IPS-18c (cell line): ENCODE measurements around the gene USP40.

Experiments used
- H3K4me3 ChIP-seq: 2 replicates; pipeline ENCODE4 v1.7.0; 2013; ENCODE audit warnings: low read depth, mild to moderate bottlenecking, low read length, moderate library complexity; ENCODE audit not compliant: insufficient read depth
- H3K9me3 ChIP-seq: one replicate; pipeline ENCODE4 v1.6.1; 2013; ENCODE audit warnings: mild to moderate bottlenecking, low read length, moderate library complexity; ENCODE audit not compliant: control insufficient read depth, insufficient read depth

USP40 gene

DNA sequence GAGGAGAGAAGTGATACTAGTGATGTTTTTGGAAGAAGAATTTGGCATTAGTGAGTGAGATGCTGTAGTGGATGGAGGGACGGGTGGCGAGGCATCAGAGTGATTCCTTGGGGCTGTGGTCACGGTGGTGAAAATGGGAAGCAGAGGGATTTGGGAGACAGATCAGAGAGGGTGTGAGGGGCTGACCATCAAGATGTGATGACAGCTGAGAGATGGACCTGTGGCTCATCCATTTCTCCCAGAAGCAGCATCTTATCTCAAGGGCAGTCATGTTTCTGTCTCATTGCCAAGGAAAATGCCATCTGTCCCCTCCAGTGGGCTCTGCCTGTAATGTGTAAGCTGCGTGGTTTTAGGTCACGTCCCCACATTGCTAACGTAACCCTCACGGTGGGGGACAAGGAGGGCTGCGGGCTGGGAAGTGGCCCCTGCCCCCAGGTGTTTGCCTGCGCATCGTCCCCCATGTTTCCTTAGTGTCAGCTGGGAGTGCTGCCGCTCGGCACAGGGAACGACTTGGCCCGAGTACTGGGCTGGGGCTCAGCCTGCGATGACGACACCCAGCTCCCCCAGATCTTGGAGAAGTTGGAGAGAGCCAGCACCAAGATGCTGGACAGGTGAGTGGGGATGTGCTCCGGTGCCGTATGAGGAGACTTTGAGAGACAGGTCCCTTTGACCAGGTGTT is 121.3 kb downstream of the USP40 start:
- Histone ChIP-seq H3K4me3 (no peak overlapping the region), H3K9me3 (no peaks in the 10 kb centered on the region)

DNA sequence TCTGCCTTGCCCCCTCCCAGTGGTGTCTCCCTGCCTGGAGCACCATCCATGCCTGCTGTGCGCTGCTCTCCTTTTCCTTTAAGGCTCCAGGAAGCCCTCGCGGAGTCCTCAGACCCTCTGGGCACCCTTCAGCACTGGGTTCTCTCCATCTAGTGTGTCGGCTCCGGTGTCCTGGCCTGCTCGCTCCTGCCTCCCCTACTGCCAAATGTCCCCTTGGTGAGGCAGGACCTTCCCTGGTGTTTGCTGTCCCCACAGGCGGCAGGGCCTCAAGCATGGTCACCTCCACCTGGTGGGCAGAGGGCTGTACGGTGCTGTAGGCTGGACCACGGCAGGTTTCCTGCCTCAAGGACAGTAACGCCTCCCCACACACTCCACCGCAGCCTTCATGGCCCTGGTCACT is 122.1 kb downstream of the USP40 start:
- no peaks in the 10 kb centered on the region for H3K9me3 ChIP-seq
- no peak overlapping the region for H3K4me3 ChIP-seq

DNA sequence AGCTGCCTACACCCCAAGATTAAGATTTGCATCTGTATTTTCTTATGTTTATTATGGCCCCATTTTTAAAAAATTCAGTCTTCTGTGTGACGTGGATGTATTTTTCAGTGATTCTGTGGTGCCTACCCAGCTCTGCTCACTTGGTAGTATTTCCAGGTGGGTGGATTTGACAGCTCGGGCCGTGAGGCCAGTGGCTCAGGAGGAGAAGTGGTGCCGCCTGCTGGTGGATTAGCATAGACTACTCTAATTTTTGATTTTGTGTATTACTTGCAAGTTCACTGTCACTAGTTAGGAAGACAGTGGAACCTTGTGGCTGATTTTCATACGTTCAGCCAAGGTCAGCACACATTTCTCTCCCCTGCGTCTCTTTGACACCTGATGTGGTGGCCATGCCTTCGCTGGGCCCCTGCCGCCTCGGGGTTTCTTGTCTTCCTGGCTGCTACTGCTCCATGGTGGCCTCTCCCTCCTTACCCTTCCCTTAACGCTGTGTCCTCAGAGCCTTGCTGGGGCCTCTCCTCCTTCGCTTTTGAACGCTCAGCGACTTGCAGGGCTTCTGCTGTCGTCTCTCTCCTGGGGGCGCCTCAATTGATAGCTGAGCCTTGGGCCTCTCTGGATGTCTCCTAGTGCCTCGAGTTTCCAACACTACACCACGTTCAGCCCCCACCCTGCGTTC is 122.9 kb downstream of the USP40 start:
- Histone ChIP-seq H3K9me3 (no peaks in the 10 kb centered on the region), H3K4me3 (no peak overlapping the region)

DNA sequence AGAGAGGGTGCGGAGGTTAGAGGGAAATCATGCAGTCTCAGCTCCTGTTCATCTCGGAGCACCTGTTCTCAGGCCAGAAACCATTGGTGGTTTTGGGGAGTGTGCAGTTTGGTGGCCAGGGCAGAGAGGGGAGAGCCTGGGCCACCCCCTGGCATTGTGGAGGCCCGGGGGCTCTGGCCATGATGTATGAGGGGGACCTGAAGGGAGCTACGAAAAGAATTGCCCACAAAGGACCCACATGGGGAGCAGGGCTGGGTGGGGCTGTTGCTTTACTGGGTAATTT is 124.6 kb downstream of the USP40 start:
- no peaks in the 10 kb centered on the region for H3K9me3 ChIP-seq
- no peak overlapping the region for H3K4me3 ChIP-seq

DNA sequence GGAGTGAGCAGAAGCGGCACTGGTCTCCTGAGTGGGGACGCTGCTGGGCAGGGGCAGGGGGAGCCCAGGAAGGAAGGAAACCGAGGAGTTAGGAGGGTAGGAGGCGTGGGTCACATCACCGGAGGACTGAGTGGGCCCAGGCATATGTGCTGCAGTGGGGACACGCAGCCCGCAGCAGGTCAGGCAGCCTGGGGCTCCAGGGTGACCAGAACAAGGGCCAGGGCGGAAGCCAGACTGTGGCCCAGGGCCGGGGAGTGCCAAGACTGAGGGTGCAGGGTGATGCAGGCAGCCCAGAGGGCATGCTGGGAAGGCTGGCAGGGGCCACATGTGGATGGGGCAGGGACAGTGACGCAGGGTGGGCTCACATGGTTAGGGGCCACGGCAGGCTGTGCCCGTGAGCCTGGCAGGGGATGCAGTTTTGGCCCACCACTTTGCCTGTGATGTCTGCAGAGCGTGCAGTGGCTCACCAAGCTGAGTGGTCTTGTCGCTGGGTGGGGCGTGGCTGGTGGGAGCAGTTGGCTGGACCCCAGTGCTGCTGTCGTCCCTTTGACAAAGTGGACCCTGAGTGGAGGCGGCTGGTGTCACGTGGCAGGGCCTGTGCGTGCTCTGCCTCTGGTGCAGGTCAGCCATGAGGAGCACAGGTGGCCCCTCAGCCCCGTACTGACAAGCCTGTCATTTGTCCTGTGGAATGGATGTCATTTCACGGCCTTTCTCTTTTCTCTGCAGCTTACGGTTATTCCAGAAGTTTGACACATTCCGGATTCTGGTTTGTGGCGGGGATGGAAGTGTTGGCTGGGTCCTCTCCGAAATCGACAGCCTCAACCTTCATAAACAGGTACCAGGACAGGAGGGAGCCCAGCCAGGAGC is 125.2 kb downstream of the USP40 start:
- no peak overlapping the region for H3K4me3 ChIP-seq

DNA sequence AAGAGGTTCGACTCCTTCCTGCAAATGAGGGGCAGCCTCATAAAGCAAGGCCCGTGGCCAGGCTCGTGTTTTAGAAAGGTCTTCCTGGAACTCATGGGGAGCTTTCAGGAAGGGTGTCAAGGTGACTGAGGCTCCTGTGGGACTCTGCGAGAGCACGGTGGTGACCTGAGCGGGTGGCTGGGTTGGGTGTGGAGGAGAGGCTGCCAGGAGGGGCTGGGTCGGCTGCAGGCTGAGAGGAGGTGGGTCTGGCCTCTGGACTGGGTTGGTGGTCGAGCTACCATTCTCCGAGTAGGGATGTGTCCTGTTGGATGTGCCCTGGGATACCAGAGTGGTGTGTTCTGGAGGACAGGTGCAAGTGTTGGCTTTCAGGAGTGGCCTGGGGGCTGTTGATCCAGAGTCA is 125.9 kb downstream of the USP40 start:
- Histone ChIP-seq H3K4me3 (no peak overlapping the region), H3K9me3 (no peaks in the 10 kb centered on the region)

More for the DNA sequence above, 125.2 kb downstream of the USP40 start:
- H3K9me3 ChIP-seq = no peaks in the 10 kb centered on the region

DNA sequence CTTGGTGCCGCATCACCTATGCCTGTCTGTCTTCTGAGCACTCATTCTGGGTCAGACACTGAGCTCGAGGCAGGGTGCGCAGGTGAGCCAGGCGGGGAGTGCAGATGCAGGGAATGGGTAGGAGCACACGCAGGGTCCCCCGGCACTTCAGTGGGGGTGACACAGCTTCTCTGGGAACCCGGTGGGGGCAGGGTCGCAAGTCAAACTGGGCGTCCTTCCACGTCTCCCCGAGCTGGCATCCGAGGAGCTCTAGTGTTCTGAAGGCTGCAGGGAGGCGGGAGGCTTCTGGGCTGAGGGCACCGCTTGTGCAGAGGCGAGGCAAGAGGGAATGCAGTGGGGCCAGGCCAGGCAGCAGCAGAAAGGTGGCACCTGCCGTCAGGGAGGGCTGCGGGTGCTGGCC is 126.3 kb downstream of the USP40 start:
- H3K4me3 ChIP-seq = no peak overlapping the region
- no peaks in the 10 kb centered on the region for H3K9me3 ChIP-seq

DNA sequence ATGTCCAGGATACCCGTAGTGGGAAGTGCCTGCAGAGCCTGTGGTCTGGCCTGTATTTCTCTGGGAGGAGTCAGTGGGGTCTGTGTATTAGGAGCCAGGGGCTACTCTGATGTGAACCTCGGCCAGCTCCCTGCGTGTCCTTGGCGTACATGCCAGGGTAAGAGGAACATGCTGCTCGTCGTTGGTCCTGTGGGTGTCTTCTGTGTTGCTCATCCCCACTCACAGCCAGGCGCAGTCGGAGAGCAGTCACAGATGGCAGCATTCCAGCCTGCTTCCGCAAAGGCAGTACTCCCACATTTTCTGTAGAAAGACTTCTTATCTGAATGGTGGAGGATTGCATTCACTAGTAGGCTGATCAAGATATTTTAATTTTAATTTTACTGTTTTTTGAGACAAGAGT is 127.4 kb downstream of the USP40 start:
- Histone ChIP-seq H3K4me3 (no peak overlapping the region), H3K9me3 (no peaks in the 10 kb centered on the region)

DNA sequence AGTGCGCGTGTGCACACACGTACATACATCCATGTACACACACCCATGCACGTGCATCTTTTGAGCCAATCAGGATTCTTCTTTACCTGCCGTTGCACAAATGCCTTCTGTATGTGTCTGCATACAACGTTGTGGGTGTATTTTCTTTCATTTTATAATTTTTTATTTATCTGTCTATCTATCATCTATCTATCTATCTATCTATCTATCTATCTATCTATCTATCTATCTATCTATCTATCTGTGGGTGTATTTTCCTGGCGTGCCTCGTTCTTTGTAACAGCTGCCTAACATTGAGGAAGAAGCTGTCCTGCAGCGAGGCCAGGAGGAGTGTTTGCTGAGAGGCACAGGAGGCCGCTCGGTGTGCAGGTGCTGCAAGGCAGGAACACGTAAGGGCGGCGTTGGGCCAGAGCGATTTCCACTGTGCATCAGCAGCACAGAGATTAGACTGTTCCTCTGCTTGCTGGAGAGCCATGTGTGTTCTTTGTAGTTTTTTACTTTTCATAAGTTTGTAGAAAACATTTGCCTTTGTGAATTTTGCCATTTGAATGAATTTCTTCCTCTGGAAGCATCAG is 127.9 kb downstream of the USP40 start:
- Histone ChIP-seq H3K9me3 (no peaks in the 10 kb centered on the region), H3K4me3 (no peak overlapping the region)

DNA sequence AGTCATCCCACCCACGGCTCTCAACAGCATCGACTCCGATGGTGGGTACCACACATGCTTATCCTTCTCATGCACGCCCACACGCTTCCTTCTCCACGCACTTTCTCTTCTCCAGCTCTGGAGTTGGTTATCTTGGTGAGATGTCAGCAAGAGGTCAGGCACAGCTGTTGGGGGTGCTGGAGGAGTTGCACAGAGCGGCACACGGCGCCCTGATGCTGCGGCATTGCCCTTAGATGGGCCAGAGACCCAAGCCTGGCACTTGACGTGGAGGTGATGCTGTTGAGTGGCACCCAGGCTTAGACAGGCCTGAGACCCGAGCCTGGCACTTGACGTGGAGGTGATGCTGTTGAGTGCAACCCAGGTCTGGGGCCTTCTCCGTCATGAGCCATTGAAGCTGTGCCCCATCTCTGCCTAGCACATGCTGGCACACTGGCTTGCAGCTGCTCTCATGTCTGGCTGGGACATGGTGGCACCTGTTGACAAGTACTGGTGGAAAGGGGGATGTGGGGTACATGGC is 129.1 kb downstream of the USP40 start:
- H3K4me3 ChIP-seq = no peak overlapping the region
- no peaks in the 10 kb centered on the region for H3K9me3 ChIP-seq

DNA sequence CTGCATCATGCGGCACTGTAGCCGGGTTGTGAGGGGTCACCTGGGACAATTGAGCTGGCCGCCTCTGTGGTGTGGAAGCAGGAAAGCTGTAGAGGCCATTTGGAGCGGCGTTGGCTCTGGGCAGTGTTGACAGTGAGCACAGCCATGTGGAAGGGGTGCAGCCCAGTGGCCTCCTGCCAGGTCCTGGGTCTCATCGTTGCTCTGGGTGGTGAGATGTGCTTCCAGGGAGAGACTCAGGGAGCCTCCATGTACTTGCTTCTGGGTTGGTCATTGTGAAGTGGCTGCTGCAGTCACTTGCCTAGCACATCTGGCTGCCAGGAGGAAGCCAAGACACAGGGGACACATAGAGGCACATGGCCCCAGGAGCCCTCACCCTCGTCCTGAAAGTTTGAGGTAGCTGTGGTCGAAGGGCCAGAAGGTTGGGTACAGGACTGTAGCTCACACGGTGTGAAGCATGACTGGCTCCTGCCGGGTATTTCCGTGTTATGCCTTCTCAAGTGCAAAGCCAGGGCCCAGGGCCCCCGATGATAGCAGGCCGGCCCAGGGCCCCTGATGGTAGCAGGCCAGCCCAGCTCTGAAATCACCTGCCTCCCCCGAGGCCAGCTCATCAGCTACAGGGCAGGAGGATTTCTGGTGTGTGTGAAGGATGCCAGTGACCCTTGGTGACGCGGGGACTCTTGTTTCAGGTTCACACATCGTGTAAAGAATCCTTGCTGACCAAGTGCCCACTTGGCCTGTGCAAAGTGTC is 129.7 kb downstream of the USP40 start:
- Histone ChIP-seq H3K9me3 (no peaks in the 10 kb centered on the region), H3K4me3 (no peak overlapping the region)

DNA sequence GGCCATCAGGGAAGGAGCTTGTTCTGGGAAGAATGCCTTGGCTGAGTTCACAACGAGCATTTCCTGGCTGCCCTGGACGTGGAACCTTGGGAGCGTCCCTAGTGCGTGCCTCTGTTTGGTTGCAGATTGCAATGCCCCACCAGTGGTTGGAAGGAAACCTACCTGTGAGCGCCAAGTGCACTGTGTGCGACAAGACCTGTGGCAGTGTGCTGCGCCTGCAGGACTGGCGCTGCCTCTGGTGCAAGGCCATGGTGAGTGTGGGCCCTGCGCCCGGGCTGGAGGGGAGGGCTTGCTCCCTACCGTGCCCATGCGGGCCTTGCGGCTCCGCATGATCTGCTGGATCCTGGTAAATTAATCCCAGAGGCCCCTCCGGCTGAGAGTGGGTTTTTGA is 130.4 kb downstream of the USP40 start:
- H3K4me3 ChIP-seq = no peak overlapping the region
- H3K9me3 ChIP-seq = no peaks in the 10 kb centered on the region

DNA sequence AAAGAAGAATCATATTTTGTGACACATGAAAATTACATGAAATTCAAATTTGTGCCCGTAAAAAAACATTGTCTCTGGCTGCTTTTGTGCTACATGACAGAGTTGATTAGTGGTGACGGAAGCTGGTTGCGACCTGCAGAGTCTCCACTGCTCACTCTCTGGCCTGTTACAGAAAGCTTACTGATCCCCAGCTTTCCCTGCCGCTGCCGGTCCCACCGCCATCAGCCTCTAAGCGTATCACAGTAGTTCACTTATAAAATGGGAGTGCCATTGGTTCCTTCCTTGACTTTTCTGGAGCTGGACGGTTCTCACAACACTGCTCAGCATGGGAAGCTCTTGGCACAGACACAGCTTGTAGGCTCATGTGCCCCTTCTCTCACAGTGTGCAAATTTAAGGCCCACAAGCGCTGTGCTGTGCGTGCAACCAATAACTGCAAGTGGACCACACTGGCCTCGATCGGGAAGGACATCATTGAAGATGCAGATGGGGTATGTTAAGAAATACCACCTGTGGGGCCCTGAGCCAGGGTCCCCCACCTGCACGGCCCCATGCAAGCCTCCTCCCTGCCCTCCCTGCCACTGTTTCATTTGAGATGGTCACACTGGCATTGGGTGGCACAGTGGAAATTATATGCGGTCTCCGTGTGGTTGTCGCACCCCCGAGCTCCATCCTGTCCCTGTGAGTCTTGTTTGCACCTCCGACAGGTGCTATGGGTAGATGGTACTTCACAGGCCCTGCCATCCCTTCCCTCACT is 131.0 kb downstream of the USP40 start:
- Histone ChIP-seq H3K9me3 (no peaks in the 10 kb centered on the region), H3K4me3 (no peak overlapping the region)

DNA sequence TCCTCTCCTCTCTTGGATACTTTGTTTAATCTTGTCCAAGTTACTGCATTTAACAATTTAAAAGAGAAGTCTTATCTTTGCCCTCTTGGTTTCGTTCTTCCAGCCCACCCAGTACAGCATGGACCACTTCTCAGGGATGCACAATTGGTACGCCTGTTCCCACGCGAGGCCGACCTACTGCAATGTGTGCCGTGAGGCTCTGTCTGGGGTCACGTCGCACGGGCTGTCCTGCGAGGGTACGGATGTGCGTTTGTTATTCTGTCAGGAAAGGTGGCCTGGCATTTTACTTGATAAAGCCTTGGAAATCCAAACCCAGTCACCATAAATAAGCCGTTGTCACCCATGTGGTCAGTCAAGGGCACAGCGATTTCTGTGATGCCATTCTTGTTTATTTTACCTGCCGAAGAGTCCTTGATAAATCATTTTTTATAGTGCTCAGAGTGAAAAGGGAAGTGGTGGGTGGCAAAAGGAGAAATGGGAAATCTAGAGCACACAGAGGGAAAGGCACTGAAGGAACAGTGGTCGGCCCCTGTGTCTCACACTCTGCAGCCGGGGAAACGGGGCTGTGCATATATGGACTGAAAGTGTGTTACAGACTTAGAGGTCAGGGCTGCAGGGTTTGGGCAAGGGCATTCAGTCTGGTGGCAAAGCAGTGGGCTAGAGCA is 131.8 kb downstream of the USP40 start:
- H3K4me3 ChIP-seq = no peak overlapping the region

DNA sequence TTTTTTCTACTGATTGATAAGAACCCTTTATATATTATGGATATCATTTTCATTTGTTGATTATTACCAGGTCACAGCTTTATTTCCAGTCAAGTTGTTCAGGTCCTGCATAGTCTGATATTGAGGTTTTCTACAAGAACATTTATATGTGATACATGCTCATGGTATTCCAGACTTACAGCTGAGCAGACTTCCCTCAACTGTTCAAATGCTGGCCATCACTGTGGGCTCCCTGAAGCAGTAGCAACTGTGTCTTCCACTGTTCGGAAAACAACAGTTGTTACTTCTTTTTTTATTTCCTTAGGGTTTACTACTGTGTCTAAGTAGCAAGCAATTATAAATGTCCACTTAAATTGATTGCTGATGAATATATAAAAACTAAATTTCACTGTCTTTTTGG is 132.8 kb downstream of the USP40 start:
- Histone ChIP-seq H3K4me3 (no peak overlapping the region), H3K9me3 (no peaks in the 10 kb centered on the region)

More for the DNA sequence above, 131.8 kb downstream of the USP40 start:
- H3K9me3 ChIP-seq = no peaks in the 10 kb centered on the region

DNA sequence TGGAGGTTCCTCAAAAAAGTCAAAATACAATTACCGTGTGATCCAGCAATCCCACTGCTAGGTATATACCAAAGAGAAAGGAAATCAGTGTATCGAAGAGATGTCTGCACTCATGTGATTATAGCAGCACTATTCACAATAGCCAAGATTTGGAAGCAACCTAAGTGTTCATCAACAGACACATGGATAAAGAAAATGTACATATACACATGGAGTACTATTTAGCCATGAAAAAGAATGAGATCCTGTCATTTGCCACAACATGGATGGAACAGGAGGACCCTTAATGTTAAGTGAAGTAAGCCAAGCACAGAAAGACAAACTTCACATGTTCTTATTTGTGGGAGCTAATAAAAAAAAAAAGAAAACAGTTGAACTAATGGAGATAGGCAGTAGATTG is 133.6 kb downstream of the USP40 start:
- H3K4me3 ChIP-seq = no peak overlapping the region
- no peaks in the 10 kb centered on the region for H3K9me3 ChIP-seq
